Dendritic cell treated with granulocyte-macrophage colony-stimulating factor and Interleukin-4, amounts not matched to agents 40 ng/mL and 50 ng/mL, for 4 days (primary cell): ENCODE data around the gene CCDC178.

Experiments
- H3K27ac Mint-ChIP-seq: one replicate; pipeline ENCODE4 v1.8.0; 2022; ENCODE audit warnings: mild to moderate bottlenecking, mixed read lengths
- H3K27me3 Mint-ChIP-seq: one replicate; pipeline ENCODE4 v1.8.0; 2022; ENCODE audit warnings: mild to moderate bottlenecking, mixed read lengths
- H3K36me3 Mint-ChIP-seq: one replicate; pipeline ENCODE4 v1.8.0; 2022; ENCODE audit warnings: low read depth, mixed read lengths
- H3K4me1 Mint-ChIP-seq: one replicate; pipeline ENCODE4 v1.8.0; 2022; ENCODE audit warnings: low read depth, mixed read lengths
- H3K4me3 Mint-ChIP-seq: one replicate; pipeline ENCODE4 v1.8.0; 2022; ENCODE audit warnings: mild to moderate bottlenecking, moderate library complexity, mixed read lengths
- H3K9me3 Mint-ChIP-seq: one replicate; pipeline ENCODE4 v1.8.0; 2022; ENCODE audit warnings: mixed read lengths
- intact Hi-C: fragments of 100-400 bp; cut with micrococcal nuclease; formaldehyde crosslinking; loops from one replicate; pipeline ENCODE4 v1.15.0; 2022

Gene CCDC178

DNA sequence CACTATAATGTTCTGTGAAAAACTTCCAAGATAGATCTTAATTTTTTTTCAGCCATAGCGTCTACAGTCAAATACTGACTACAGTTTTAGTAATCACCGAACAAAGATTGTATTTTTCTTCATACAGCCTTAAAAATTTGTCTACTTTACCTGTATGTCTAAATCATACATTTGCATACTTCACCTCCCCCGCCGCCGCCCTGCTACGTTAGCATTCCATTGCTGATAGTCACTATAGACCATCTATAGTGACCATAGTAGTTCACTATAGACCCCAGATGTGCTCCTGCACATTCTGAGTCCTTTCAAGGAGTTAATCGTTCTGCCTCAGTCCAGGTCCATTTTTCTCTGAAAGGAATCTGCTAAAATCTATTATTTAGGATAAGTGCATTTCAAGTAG lies 325.0 kb downstream of the CCDC178 start:
- Mint-ChIP-seq H3K9me3 (no peaks in the 10 kb centered on the region), H3K4me3 (no peak overlapping the region), H3K27ac (no peak overlapping the region), H3K27me3 (peaks cover 3% of the 10 kb centered on the region), H3K36me3 (no peaks in the 10 kb centered on the region), H3K4me1 (peaks cover 5% of the 10 kb centered on the region)
- intact Hi-C loops = no loop called here

- Mint-ChIP-seq H3K4me1 (peaks cover 5% of the 10 kb centered on the region), H3K27ac (no peak overlapping the region), H3K27me3 (peaks cover 3% of the 10 kb centered on the region), H3K4me3 (no peak overlapping the region), H3K36me3 (no peaks in the 10 kb centered on the region), H3K9me3 (no peaks in the 10 kb centered on the region)
- intact Hi-C loops = no loop called here
Measured at GRCh38 chr18:33114749-33115148, 325.8 kb downstream of the CCDC178 start.

DNA sequence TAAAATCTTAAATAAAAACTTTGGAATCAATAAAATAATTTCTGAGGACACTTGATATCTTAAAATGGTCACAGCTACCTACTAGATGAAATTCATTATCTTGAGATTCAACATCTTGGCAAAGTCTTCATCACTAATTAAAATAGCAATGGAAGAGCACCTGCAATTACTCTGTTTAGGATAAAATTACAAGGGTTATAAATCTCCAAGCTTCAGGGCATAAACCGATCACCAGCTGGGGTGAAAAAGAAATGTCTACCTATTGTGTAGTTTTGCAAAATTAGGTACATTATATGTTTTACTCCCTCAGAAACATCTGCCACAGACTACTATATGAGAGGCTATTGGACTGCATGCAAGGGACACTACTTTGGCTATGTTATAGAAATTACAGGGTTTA lies 327.1 kb downstream of the CCDC178 start:
- Mint-ChIP-seq H3K4me3 (no peak overlapping the region), H3K27me3 (peaks cover 3% of the 10 kb centered on the region), H3K27ac (no peak overlapping the region), H3K4me1 (peaks cover 5% of the 10 kb centered on the region), H3K36me3 (no peaks in the 10 kb centered on the region), H3K9me3 (no peaks in the 10 kb centered on the region)
- intact Hi-C loops = no loop called here

GRCh38 chr18:33107511-33107910 lies 333.0 kb downstream of the CCDC178 start:
- Mint-ChIP-seq H3K36me3 (no peaks in the 10 kb centered on the region), H3K4me3 (no peak overlapping the region), H3K4me1 (no peaks in the 10 kb centered on the region), H3K27ac (no peak overlapping the region), H3K9me3 (no peaks in the 10 kb centered on the region), H3K27me3 (no peaks in the 10 kb centered on the region)
- intact Hi-C loops = no loop called here

DNA sequence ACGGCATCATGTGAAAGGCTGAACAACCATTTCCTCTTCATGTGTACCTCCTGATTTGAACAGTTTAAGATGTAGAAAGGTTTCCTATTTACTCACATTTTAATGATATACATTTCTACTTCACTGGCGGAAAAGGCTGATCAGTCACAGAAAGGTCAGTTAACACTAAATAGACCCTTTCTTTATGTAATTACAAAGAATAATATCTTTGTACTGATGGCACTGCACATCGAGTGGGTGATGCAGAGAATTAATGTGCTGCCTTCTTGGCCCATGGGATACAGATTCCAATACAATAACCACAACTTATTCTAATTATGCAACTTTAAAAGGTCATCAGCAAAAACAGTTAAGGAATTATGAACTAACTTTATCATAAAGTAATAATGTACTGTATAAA lies 339.2 kb downstream of the CCDC178 start:
- no peaks in the 10 kb centered on the region for H3K27me3 Mint-ChIP-seq
- no peaks in the 10 kb centered on the region for H3K4me1 Mint-ChIP-seq
- intact Hi-C loops = no loop called here
- no peak overlapping the region for H3K27ac Mint-ChIP-seq
- H3K9me3 Mint-ChIP-seq = no peaks in the 10 kb centered on the region
- H3K4me3 Mint-ChIP-seq = no peak overlapping the region
- no peaks in the 10 kb centered on the region for H3K36me3 Mint-ChIP-seq

- H3K4me1 Mint-ChIP-seq = no peaks in the 10 kb centered on the region
- no peak overlapping the region for H3K4me3 Mint-ChIP-seq
- intact Hi-C loops = no loop called here
- H3K27me3 Mint-ChIP-seq = no peaks in the 10 kb centered on the region
- H3K27ac Mint-ChIP-seq = no peak overlapping the region
- H3K36me3 Mint-ChIP-seq = no peaks in the 10 kb centered on the region
- H3K9me3 Mint-ChIP-seq = no peaks in the 10 kb centered on the region
Measured at GRCh38 chr18:33099626-33100025, 340.9 kb downstream of the CCDC178 start.

GRCh38 chr18:33097126-33097525 lies 343.4 kb downstream of the CCDC178 start:
- Mint-ChIP-seq H3K4me1 (no peaks in the 10 kb centered on the region), H3K27ac (no peak overlapping the region), H3K4me3 (no peak overlapping the region), H3K27me3 (no peaks in the 10 kb centered on the region), H3K36me3 (no peaks in the 10 kb centered on the region), H3K9me3 (no peaks in the 10 kb centered on the region)
- intact Hi-C loops = no loop called here

DNA sequence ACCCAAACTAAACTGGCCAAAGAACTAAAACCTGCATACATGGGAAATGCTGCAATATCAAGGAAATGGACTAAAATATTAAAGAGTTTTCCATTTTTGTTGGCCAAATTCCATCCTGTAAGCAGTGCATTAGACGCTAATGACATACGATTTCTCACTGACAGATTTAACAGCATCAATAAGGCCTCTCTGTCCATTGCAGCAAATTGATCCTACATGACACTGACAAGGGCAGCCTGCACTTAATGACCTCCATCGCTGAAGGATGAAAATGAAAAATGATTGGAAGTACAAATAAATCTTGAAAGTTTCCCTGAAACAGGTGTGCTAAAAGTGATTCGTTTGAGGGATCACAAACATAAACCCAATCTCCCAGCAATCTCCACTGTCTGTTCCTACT lies 350.1 kb downstream of the CCDC178 start:
- H3K36me3 Mint-ChIP-seq = no peaks in the 10 kb centered on the region
- intact Hi-C loops = no loop called here
- no peak overlapping the region for H3K27ac Mint-ChIP-seq
- no peak overlapping the region for H3K4me3 Mint-ChIP-seq
- H3K9me3 Mint-ChIP-seq = no peaks in the 10 kb centered on the region
- H3K27me3 Mint-ChIP-seq = no peaks in the 10 kb centered on the region
- no peaks in the 10 kb centered on the region for H3K4me1 Mint-ChIP-seq

- H3K4me1 Mint-ChIP-seq = no peaks in the 10 kb centered on the region
- H3K27me3 Mint-ChIP-seq = no peaks in the 10 kb centered on the region
- H3K9me3 Mint-ChIP-seq = no peaks in the 10 kb centered on the region
- no peaks in the 10 kb centered on the region for H3K36me3 Mint-ChIP-seq
- intact Hi-C loops = no loop called here
- H3K4me3 Mint-ChIP-seq = no peak overlapping the region
- H3K27ac Mint-ChIP-seq = no peak overlapping the region
Measured at GRCh38 chr18:33076601-33077000, 363.9 kb downstream of the CCDC178 start.

- Mint-ChIP-seq H3K27ac (no peak overlapping the region), H3K36me3 (no peaks in the 10 kb centered on the region), H3K9me3 (no peaks in the 10 kb centered on the region), H3K4me1 (no peaks in the 10 kb centered on the region), H3K27me3 (no peaks in the 10 kb centered on the region), H3K4me3 (no peak overlapping the region)
- intact Hi-C loops = no loop called here
Measured at GRCh38 chr18:33074125-33074524, 366.4 kb downstream of the CCDC178 start.

- Mint-ChIP-seq H3K4me3 (no peak overlapping the region), H3K9me3 (peaks cover 24% of the 10 kb centered on the region), H3K36me3 (no peaks in the 10 kb centered on the region), H3K27ac (no peak overlapping the region), H3K4me1 (no peaks in the 10 kb centered on the region), H3K27me3 (no peaks in the 10 kb centered on the region)
- intact Hi-C loops = no loop called here
Measured at GRCh38 chr18:33062834-33063364, 377.6 kb downstream of the CCDC178 start.

DNA sequence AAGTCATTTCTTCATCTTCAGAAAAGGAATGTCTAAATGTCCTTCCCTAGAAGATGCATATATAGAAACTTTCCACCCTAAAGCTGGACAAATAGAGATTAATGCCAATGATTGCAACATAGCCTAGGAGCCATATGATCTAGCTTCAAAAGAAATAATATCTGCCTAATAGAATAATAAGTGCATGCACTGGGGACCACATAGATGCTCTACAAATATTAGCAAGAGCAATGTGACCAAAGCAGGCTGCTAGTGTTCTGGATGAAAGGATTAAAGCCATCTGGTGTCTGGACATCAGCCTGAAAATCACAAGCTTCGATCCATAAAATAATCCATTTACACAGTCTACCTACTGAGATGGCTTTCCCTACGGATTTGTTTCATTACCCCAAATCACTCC lies 387.6 kb downstream of the CCDC178 start:
- Mint-ChIP-seq H3K27me3 (no peaks in the 10 kb centered on the region), H3K27ac (no peak overlapping the region), H3K9me3 (no peaks in the 10 kb centered on the region), H3K36me3 (no peaks in the 10 kb centered on the region), H3K4me1 (no peaks in the 10 kb centered on the region), H3K4me3 (no peak overlapping the region)
- intact Hi-C loops = no loop called here

- H3K27ac Mint-ChIP-seq = no peak overlapping the region
- H3K4me3 Mint-ChIP-seq = no peak overlapping the region
- H3K27me3 Mint-ChIP-seq = no peaks in the 10 kb centered on the region
- H3K9me3 Mint-ChIP-seq = no peaks in the 10 kb centered on the region
- intact Hi-C loops = no loop called here
- H3K36me3 Mint-ChIP-seq = no peaks in the 10 kb centered on the region
- no peaks in the 10 kb centered on the region for H3K4me1 Mint-ChIP-seq
Measured at GRCh38 chr18:33051407-33051806, 389.1 kb downstream of the CCDC178 start.

DNA sequence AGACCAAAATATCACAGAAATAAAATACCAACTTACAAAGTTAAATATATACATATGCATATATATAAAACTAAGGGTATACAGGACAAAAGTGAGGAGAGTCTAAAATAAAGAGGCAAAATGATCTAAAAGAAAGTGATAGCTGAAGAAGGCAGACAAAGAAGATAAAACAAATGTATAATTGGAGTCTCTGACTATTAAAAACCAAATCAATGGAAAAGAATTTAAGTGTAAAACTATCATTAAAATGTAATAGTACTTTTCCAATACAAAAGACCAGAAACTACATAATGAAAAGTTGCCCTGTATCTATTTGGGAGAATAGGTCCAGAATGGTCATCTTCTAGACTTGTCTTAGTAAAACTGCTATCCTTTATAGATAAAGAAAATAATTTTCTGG lies 400.3 kb downstream of the CCDC178 start:
- no peaks in the 10 kb centered on the region for H3K27me3 Mint-ChIP-seq
- no peaks in the 10 kb centered on the region for H3K36me3 Mint-ChIP-seq
- no peak overlapping the region for H3K27ac Mint-ChIP-seq
- H3K4me1 Mint-ChIP-seq = no peaks in the 10 kb centered on the region
- peaks cover 9% of the 10 kb centered on the region for H3K9me3 Mint-ChIP-seq
- intact Hi-C loops = loop anchor here (10.0 kb wide), 1 partner anchor 165 kb away; no protein-coding TSS in a partner anchor
- no peak overlapping the region for H3K4me3 Mint-ChIP-seq

DNA sequence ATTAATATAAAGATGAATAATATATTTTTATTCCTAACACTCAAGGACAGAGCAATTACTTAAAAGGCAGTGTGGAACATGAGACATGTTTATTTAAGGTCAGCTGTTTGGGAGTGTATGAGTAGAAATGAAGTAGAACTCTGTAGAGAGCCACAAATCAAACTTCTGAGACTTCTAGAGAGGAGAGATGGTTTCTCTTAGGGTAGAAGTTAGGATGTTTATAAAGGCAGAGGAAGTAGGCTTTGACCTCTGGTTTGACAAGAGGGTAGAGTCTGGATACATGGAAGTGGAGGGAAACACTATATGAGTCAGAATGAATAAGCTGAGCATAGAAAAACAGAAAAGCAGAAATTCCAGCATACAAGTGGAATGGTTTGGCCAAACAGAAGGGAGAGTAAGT lies 405.6 kb downstream of the CCDC178 start:
- intact Hi-C loops = no loop called here
- no peak overlapping the region for H3K27ac Mint-ChIP-seq
- peaks cover 6% of the 10 kb centered on the region for H3K9me3 Mint-ChIP-seq
- H3K27me3 Mint-ChIP-seq = no peaks in the 10 kb centered on the region
- H3K36me3 Mint-ChIP-seq = no peaks in the 10 kb centered on the region
- no peaks in the 10 kb centered on the region for H3K4me1 Mint-ChIP-seq
- no peak overlapping the region for H3K4me3 Mint-ChIP-seq
